ENCODE measurements around the gene COPS4. TPM values are rescaled to one million over a fixed set of nuclear protein-coding genes. Genes with fewer than 3 reads are reported as not detected.

COPS4 gene
- total and polyA plus RNA-seq, 8 donors = 27.8 to 77.0 (median 66.5) TPM

DNA sequence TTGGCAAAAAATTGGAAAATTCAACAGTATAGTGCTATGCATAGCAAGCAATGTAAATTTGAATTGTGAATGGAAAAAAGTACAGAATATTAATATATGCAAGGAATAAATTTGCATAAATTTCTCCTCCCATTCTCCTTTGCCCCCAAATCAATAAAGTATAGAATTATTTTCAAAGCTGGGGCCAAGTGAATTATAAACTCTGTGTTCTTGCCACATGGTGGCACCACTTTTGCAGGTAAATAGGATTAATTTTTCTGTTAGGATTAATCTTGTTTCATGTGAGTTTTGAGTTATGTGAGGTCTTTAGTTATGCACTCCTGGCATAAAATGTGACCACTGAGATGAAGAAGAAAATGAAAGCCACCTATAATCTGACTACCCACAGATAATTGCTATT is 19.9 kb downstream of the COPS4 start:
- ATAC-seq = no peak
- peaks cover 0 to 78% of the 10 kb centered on the region in 2 donors for H3K36me3 ChIP-seq
- TF ChIP-seq, protein P1, sequence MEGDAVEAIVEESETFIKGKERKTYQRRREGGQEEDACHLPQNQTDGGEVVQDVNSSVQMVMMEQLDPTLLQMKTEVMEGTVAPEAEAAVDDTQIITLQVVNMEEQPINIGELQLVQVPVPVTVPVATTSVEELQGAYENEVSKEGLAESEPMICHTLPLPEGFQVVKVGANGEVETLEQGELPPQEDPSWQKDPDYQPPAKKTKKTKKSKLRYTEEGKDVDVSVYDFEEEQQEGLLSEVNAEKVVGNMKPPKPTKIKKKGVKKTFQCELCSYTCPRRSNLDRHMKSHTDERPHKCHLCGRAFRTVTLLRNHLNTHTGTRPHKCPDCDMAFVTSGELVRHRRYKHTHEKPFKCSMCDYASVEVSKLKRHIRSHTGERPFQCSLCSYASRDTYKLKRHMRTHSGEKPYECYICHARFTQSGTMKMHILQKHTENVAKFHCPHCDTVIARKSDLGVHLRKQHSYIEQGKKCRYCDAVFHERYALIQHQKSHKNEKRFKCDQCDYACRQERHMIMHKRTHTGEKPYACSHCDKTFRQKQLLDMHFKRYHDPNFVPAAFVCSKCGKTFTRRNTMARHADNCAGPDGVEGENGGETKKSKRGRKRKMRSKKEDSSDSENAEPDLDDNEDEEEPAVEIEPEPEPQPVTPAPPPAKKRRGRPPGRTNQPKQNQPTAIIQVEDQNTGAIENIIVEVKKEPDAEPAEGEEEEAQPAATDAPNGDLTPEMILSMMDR (IDR thresholded peaks at IDR 0.05) = no peak

DNA sequence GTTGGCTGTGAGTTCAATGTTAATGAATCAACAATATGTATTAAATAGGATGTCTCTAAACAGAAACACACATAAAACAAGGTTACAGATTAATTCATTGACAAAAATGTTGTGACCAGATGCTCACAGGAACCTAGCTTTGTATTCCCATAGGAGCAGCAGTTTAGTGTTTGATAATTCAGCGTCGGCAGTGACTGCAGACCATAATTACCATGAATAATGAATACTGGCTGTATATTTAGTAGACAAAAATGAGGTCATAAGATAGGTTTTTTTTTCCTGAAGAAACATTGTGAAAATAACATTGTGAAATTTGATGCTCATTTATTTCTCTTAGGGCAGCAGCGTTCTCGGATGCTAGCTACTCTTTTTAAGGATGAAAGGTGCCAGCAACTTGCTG is 27.8 kb downstream of the COPS4 start:
- H3K36me3 ChIP-seq = peaks cover 0 to 83% of the 10 kb centered on the region in 2 donors

More for the DNA sequence above, 19.9 kb downstream of the COPS4 start:
- H3K4me1 ChIP-seq = no peaks in the 10 kb centered on the region
- no peaks in the 10 kb centered on the region for H3K27me3 ChIP-seq
- H3K27ac ChIP-seq = no peak overlapping the region
- no peak overlapping the region for H3K4me3 ChIP-seq
- peak in 1 of 4 donors; percentile 7 for DNase-seq
- intact Hi-C loops (cut with DNase I) = no loop called here
- no peaks in the 10 kb centered on the region for H3K9me3 ChIP-seq

DNA sequence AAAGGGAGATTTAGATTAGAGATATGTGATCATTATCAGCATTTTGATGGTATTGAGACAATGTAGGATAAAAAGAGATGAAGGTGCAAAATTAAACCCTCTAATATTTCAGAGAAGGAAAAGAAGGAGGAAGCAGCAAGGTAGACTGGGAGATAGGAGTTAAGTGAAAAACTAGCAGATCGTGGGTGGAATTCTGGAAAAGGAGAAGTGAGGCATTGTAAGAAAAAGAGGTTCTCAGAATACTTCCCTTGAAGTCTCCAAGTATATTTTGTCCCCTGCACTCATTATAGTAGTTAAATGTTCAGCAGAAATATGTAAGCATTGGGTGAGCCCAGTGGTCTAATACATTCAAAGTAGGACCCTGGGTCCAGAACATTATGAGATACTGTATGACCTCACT is 30.3 kb downstream of the COPS4 start:
- intact Hi-C loops (cut with DNase I) = no loop called here
- TF ChIP-seq, protein P1 (IDR thresholded peaks at IDR 0.05) = no peak
- no peaks in the 10 kb centered on the region for H3K27me3 ChIP-seq
- H3K4me3 ChIP-seq = no peak overlapping the region
- H3K9me3 ChIP-seq = no peaks in the 10 kb centered on the region
- no peaks in the 10 kb centered on the region for H3K4me1 ChIP-seq
- DNase-seq (no peak), ATAC-seq (no peak)
- no peak overlapping the region for H3K27ac ChIP-seq
- H3K36me3 ChIP-seq = peaks cover 0 to 78% of the 10 kb centered on the region in 2 donors

More for the DNA sequence above, 27.8 kb downstream of the COPS4 start:
- H3K4me3 ChIP-seq = no peak overlapping the region
- no peaks in the 10 kb centered on the region for H3K9me3 ChIP-seq
- no peaks in the 10 kb centered on the region for H3K4me1 ChIP-seq
- ATAC-seq (no peak), DNase-seq (no peak)
- H3K27me3 ChIP-seq = no peaks in the 10 kb centered on the region
- TF ChIP-seq, protein P1 (IDR thresholded peaks at IDR 0.05) = no peak
- H3K27ac ChIP-seq = no peak overlapping the region
- intact Hi-C loops (cut with DNase I) = no loop called here

DNA sequence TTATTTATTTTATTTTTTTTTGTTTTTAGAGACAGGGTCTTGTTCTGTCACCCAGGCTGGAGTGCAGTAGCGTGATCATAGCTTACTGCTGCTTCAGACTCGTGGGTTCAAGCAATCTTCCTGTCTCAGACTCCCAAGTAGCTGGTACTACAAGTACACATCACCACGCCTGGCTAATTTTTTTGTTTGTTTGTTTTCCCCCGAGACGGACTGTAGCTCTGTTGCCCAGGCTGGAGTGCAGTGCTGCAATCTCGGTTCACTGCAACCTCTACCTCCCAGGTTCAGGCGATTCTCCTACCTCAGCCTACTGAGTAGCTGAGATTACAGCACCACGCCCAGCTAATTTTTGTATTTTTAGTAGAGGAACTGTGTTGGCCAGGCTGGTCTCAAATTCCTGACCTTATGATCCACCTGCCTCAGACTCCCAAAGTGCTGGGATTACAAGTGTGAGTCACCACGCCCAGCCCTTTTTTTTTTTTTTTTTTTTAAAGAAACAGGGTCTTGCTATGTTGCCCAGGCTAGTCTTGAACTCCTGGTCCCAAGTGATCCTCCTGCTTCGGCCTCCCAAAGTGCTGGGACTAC is 32.2 kb downstream of the COPS4 start:
- Histone ChIP-seq H3K4me3 (no peak overlapping the region), H3K4me1 (no peaks in the 10 kb centered on the region), H3K9me3 (no peaks in the 10 kb centered on the region), H3K27me3 (no peaks in the 10 kb centered on the region), H3K36me3 (peaks cover 0 to 76% of the 10 kb centered on the region in 2 donors), H3K27ac (no peak overlapping the region)
- no peak for ATAC-seq
- intact Hi-C loops (cut with DNase I) = no loop called here
- TF ChIP-seq, protein P1 (IDR thresholded peaks at IDR 0.05) = no peak
- DNase-seq = no peak

DNA sequence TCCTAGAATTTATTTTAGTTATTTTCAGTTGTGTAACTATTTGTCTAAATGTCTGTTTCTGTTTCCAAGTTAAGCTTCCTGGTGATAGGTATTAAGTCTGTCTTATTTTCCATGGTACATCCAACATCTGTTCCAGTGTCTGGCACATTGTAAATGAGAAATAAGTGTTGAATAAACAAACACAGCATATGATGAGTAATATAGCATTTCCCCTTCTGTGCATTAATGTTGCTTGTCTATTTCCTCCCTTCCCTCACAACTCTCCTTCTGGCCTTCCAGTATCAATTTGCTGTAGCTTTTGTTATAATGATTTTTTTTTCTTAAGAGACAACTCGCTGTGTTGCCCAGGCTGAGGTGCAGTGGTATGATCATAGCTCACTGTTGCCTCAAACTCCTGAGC is 36.1 kb downstream of the COPS4 start:
- H3K4me1 ChIP-seq = no peaks in the 10 kb centered on the region
- DNase-seq (no peak), ATAC-seq (no peak)
- peaks cover 0 to 57% of the 10 kb centered on the region in 2 donors for H3K36me3 ChIP-seq
- TF ChIP-seq, protein P1 (IDR thresholded peaks at IDR 0.05) = no peak
- H3K9me3 ChIP-seq = no peaks in the 10 kb centered on the region
- no peaks in the 10 kb centered on the region for H3K27me3 ChIP-seq
- no peak overlapping the region for H3K4me3 ChIP-seq
- intact Hi-C loops (cut with DNase I) = loop anchor here in 1 of 2 donors (10.0 kb wide), 1 partner anchor 214 kb away; the partner anchor contains the start of gene COQ2
- H3K27ac ChIP-seq = no peak overlapping the region
